ENCODE measurements around the gene PRKCB.
A peak's percentile ranks its signal among the peaks of the same experiment; 100 is the strongest.

The PRKCB gene

DNA sequence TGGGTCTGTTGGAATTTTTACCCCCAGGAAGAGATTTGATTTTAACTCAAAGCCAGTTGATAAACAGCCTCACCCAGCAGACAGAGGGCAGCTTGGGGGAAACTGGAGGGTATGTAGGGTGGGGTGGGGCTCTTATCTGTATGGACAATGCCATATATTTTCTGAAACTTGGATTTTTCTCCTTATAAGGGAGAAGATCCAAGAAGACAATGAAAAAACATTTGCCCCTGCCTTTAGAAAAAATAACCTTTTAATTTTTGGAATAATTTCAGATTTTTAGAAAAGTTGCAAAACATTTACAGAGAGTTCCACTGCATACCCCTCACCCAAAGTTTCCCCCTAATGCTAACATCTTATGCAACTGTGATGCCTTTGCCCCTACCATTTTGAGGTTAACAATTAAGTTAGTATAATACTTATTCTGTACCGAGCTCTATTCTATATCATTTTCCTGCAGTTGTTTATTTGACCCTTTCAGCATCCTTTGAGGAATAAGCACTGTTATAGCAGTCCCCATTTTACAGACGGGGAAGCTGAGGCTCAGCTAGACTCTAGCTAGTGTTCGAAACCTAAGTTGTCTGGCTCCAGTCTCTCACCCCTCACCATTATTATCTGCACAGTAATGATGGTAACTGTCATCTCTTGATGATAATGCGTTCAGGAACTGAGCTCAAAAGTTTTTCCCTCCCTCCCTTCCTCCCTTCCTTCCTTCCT is 66.4 kb downstream of the PRKCB start:
- DNase-seq (ENCODE audit: low read depth, low spot score), result no peak
- ChIA-PET POLR2A (no interaction called here), CTCF (no interaction called here)
- H3K4me3 ChIP-seq (ENCODE audit: low read depth, low read length), result no peak overlapping the region
- TF ChIP-seq CTCF (IDR thresholded peaks at IDR 0.05; ENCODE audit: insufficient read depth, low read length, missing control alignments), result no peak

- TF ChIP-seq CTCF (IDR thresholded peaks at IDR 0.05; ENCODE audit: insufficient read depth, low read length, missing control alignments), result no peak
- no peak for DNase-seq (ENCODE audit: low read depth, low spot score)
- ChIA-PET CTCF (no interaction called here), POLR2A (no interaction called here)
- H3K4me3 ChIP-seq (ENCODE audit: low read depth, low read length), result no peak overlapping the region
These were observed 67.1 kb downstream of the PRKCB start for GRCh38 chr16:23902748-23903414.

DNA sequence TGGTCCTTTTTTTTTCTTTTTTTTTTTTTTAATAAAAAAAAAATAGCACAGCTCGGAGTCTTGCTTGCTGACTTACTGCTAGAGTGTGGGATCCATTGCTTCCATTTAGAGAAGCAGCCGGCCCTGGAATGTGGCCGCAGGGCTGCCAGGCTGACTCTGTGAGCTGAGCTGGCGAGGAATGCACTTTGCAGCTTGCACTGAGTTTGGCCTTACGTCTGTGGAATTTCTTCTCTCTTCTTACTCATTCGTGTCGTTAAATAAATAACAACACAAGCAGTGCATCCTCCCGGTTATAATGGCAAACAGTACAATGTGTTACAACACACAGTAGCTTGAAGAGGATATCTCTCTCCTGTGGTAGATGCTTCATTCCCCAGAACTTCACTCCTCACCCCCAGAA is 69.2 kb downstream of the PRKCB start:
- DNase-seq (ENCODE audit: low read depth, low spot score), result peak; percentile 55
- H3K4me3 ChIP-seq (ENCODE audit: low read depth, low read length), result no peak overlapping the region
- POLR2A ChIA-PET, result no interaction called here
- CTCF ChIA-PET, result no interaction called here
- TF ChIP-seq CTCF (IDR thresholded peaks at IDR 0.05; ENCODE audit: insufficient read depth, low read length, missing control alignments), result no peak

- H3K4me3 ChIP-seq (ENCODE audit: low read depth, low read length), result no peak overlapping the region
- POLR2A ChIA-PET, result interaction anchor here (0.6 kb wide), 1 partner anchor 104 kb away, joined by 3 read pairs; no protein-coding TSS in a partner anchor
- TF ChIP-seq CTCF (IDR thresholded peaks at IDR 0.05; ENCODE audit: insufficient read depth, low read length, missing control alignments), result no peak
- CTCF ChIA-PET, result no interaction called here
- DNase-seq (ENCODE audit: low read depth, low spot score), result no peak
These were observed 71.7 kb downstream of the PRKCB start for GRCh38 chr16:23907457-23907902.

GRCh38 chr16:23907903-23908302 is 72.1 kb downstream of the PRKCB start:
- CTCF ChIA-PET, result no interaction called here
- no peak overlapping the region for H3K4me3 ChIP-seq (ENCODE audit: low read depth, low read length)
- POLR2A ChIA-PET, result interaction anchor here (0.6 kb wide), 1 partner anchor 104 kb away, joined by 3 read pairs; no protein-coding TSS in a partner anchor
- no peak for DNase-seq (ENCODE audit: low read depth, low spot score)
- no peak for TF ChIP-seq CTCF (IDR thresholded peaks at IDR 0.05; ENCODE audit: insufficient read depth, low read length, missing control alignments)

GRCh38 chr16:23908790-23909189 is 73.0 kb downstream of the PRKCB start:
- POLR2A ChIA-PET, result no interaction called here
- H3K4me3 ChIP-seq (ENCODE audit: low read depth, low read length), result no peak overlapping the region
- CTCF ChIA-PET, result no interaction called here
- no peak for TF ChIP-seq CTCF (IDR thresholded peaks at IDR 0.05; ENCODE audit: insufficient read depth, low read length, missing control alignments)
- DNase-seq (ENCODE audit: low read depth, low spot score), result no peak

Measured in AG04449 (cell line).